ENCODE data around the gene ADGRF1.

- TF ChIP-seq, protein P1, sequence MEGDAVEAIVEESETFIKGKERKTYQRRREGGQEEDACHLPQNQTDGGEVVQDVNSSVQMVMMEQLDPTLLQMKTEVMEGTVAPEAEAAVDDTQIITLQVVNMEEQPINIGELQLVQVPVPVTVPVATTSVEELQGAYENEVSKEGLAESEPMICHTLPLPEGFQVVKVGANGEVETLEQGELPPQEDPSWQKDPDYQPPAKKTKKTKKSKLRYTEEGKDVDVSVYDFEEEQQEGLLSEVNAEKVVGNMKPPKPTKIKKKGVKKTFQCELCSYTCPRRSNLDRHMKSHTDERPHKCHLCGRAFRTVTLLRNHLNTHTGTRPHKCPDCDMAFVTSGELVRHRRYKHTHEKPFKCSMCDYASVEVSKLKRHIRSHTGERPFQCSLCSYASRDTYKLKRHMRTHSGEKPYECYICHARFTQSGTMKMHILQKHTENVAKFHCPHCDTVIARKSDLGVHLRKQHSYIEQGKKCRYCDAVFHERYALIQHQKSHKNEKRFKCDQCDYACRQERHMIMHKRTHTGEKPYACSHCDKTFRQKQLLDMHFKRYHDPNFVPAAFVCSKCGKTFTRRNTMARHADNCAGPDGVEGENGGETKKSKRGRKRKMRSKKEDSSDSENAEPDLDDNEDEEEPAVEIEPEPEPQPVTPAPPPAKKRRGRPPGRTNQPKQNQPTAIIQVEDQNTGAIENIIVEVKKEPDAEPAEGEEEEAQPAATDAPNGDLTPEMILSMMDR (IDR thresholded peaks at IDR 0.05; ENCODE audit: extremely low read depth in 1 of 2, insufficient read depth in 1 of 2, low read depth in 1 of 2, low read length in 2 of 2): no peak
- no peak for TF ChIP-seq MAX (IDR thresholded peaks at IDR 0.05; ENCODE audit: insufficient read depth, insufficient read length)
These were observed 62.9 kb downstream of the ADGRF1 start for GRCh38 chr6:46979206-46979605.
